ENCODE measurements around the gene HEATR5A. TPM values are rescaled to one million over a fixed set of nuclear protein-coding genes. Genes with fewer than 3 reads are reported as not detected.

HEATR5A gene
- total and polyA plus RNA-seq, 2 of the 13 experiments (the other 11 are each of a cell fraction or from before 2014, with no cell fraction given): 36.4 to 105 TPM

GRCh38 chr14:31261859-31262731, 158.3 kb downstream of the HEATR5A start (continued):
- TF ChIP-seq ZBED4 (CRISPR knock-in tag; IDR thresholded peaks at IDR 0.05; ENCODE audit: borderline replicate concordance): no peak; the same call in 1 of the 2 replicates
- no peak; the same call in 1 of the 2 replicates for TF ChIP-seq RELA (CRISPR knock-in tag; IDR thresholded peaks at IDR 0.05)
- TF ChIP-seq SP140L (CRISPR knock-in tag; IDR thresholded peaks at IDR 0.05; ENCODE audit: borderline replicate concordance): peak; percentile 97; the same call in 1 of the 2 replicates
- TF ChIP-seq NFE2L1 (CRISPR knock-in tag; IDR thresholded peaks at IDR 0.05; ENCODE audit: borderline replicate concordance): no peak
- peak; percentile 93; the same call in 1 of the 2 replicates for TF ChIP-seq ATF2 (CRISPR knock-in tag; IDR thresholded peaks at IDR 0.05)
- TF ChIP-seq RAD51 (IDR thresholded peaks at IDR 0.05; ENCODE audit: borderline replicate concordance): no peak; the same call in 1 of the 2 replicates
- TF ChIP-seq HES4 (CRISPR knock-in tag; IDR thresholded peaks at IDR 0.05; ENCODE audit: borderline replicate concordance): no peak
- no peak for TF ChIP-seq ZNF18 (CRISPR knock-in tag; IDR thresholded peaks at IDR 0.05; ENCODE audit: insufficient replicate concordance)
- TF ChIP-seq KDM6A (CRISPR knock-in tag; IDR thresholded peaks at IDR 0.05; ENCODE audit: low read depth): peak; percentile 81
- 0 out of 2 replicates have a peak, but pooled peaks have one; percentile 76 for TF ChIP-seq KLF9 (CRISPR knock-in tag; IDR thresholded peaks at IDR 0.05; ENCODE audit: low read depth)
- no peak for TF ChIP-seq SRSF1 (optimal IDR thresholded peaks at IDR 0.05; ENCODE audit: low read depth, low read length)
- TF ChIP-seq KDM5B (CRISPR knock-in tag; IDR thresholded peaks at IDR 0.05; ENCODE audit: borderline replicate concordance): no peak
- TF ChIP-seq ZNF329 (CRISPR knock-in tag; IDR thresholded peaks at IDR 0.05; ENCODE audit: low read depth): no peak
- TF ChIP-seq HOXA5 (CRISPR knock-in tag; IDR thresholded peaks at IDR 0.05): peak; percentile 55; the same call in 1 of the 2 replicates
- peak; percentile 94; the same call in 1 of the 2 replicates for TF ChIP-seq HOXD1 (CRISPR knock-in tag; IDR thresholded peaks at IDR 0.05)
- TF ChIP-seq KAT8 (CRISPR knock-in tag; IDR thresholded peaks at IDR 0.05): peak; percentile 70; the same call in 1 of the 2 replicates
- TF ChIP-seq EEA1 (CRISPR knock-in tag; IDR thresholded peaks at IDR 0.05; ENCODE audit: borderline replicate concordance): peak; percentile 37; the same call in 1 of the 2 replicates
- TF ChIP-seq REST (IDR thresholded peaks at IDR 0.05; ENCODE audit: borderline replicate concordance in 1 of 2, low read depth in 1 of 2, low read length in 2 of 2): no peak
